Ascending aorta (tissue), 2 donors: Measurements from ENCODE around the gene SYT8. TPM values are rescaled to one million over a fixed set of nuclear protein-coding genes. Genes with fewer than 3 reads are reported as not detected.
"Not testable (repeated sequence)": the region's sequence is repeated elsewhere in the genome, so short reads cannot be mapped to it uniquely, and the experiment has no call there.

ENCODE experiments used
- DNase-seq, 2 donors: peaks; one replicate each; pipeline ENCODE4 v3.0.0-alpha.2; 2019; ENCODE audit warnings: low spot score in 2 of 2
- H3K27ac ChIP-seq, 2 donors: fragments of 200-600 bp; sonication (generic); one replicate each; pipeline ENCODE4 v1.5.1; 2016 to 2017; ENCODE audit warnings: mild to moderate bottlenecking in 1 of 2
- H3K27me3 ChIP-seq: fragments of 200-600 bp; sonication (generic); one replicate; pipeline ENCODE4 v1.5.1; 2017
- H3K36me3 ChIP-seq, 2 donors: fragments of 200-600 bp; sonication (generic); one replicate each; pipeline ENCODE4 v1.5.1; 2016
- H3K4me1 ChIP-seq, 2 donors: fragments of 200-600 bp; sonication (generic); one replicate each; pipeline ENCODE4 v1.5.1; 2016 to 2017; ENCODE audit warnings: mild to moderate bottlenecking in 1 of 2
- H3K4me3 ChIP-seq, 2 donors: fragments of 200-600 bp; sonication (generic); one replicate each; pipeline ENCODE4 v1.5.1; 2016 to 2017; ENCODE audit warnings: mild to moderate bottlenecking in 1 of 2
- H3K9me3 ChIP-seq, 2 donors: fragments of 200-600 bp; sonication (generic); one replicate each; pipeline ENCODE4 v1.5.1; 2016
- CTCF ChIP-seq, 3 experiments: fragments of 200-600 bp in 2 of 3; fragments of 450-650 bp in 1 of 3; sonication (generic) in 2 of 3; IDR thresholded peaks; one replicate each; pipeline ENCODE4 v1.5.1; 2016 to 2019; ENCODE audit warnings: antibody characterized with exemption in 3 of 3, mild to moderate bottlenecking in 1 of 3, moderate library complexity in 1 of 3
- intact Hi-C: fragments of 100-400 bp; cut with DNase I; formaldehyde crosslinking; loops from one replicate; pipeline ENCODE4 v1.15.1; 2023
- total RNA-seq: library from RNA; depleted of rRNA; stranded (reverse); fragments of >200 nt; gene quantifications from one replicate; pipeline ENCODE4 v1.1.0, GENCODE V29; 2016

SYT8 gene
- total RNA-seq, 1 donor from 2014 or later, result not detected

GRCh38 chr11:1793081-1793480, 41.7 kb upstream of the SYT8 start:
- Histone ChIP-seq H3K36me3 (no peaks in the 10 kb centered on the region), H3K4me3 (no peak overlapping the region), H3K27ac (no peak overlapping the region), H3K4me1 (no peaks in the 10 kb centered on the region), H3K9me3 (no peaks in the 10 kb centered on the region), H3K27me3 (no peaks in the 10 kb centered on the region)
- DNase-seq, result no peak
- intact Hi-C loops, result no loop called here
- TF ChIP-seq CTCF (IDR thresholded peaks at IDR 0.05), result no peak

- Histone ChIP-seq H3K27ac (no peak overlapping the region), H3K4me1 (no peaks in the 10 kb centered on the region), H3K4me3 (no peak overlapping the region), H3K9me3 (no peaks in the 10 kb centered on the region), H3K27me3 (no peaks in the 10 kb centered on the region), H3K36me3 (no peaks in the 10 kb centered on the region)
- TF ChIP-seq CTCF (IDR thresholded peaks at IDR 0.05), result no peak
- intact Hi-C loops, result no loop called here
- DNase-seq, result no peak
Observed at GRCh38 chr11:1796413-1797011, 38.3 kb upstream of the SYT8 start.

GRCh38 chr11:1797391-1798125, 37.2 kb upstream of the SYT8 start:
- H3K36me3 ChIP-seq, result no peaks in the 10 kb centered on the region
- no peaks in the 10 kb centered on the region for H3K4me1 ChIP-seq
- intact Hi-C loops, result no loop called here
- no peaks in the 10 kb centered on the region for H3K9me3 ChIP-seq
- DNase-seq, result no peak
- H3K27me3 ChIP-seq, result no peaks in the 10 kb centered on the region
- H3K27ac ChIP-seq, result no peak overlapping the region
- H3K4me3 ChIP-seq, result no peak overlapping the region
- TF ChIP-seq CTCF (IDR thresholded peaks at IDR 0.05), result no peak

GRCh38 chr11:1803246-1803645, 31.5 kb upstream of the SYT8 start:
- H3K27ac ChIP-seq, result no peak overlapping the region
- H3K4me1 ChIP-seq, result no peaks in the 10 kb centered on the region
- no peak overlapping the region for H3K4me3 ChIP-seq
- no peak for TF ChIP-seq CTCF (IDR thresholded peaks at IDR 0.05)
- H3K27me3 ChIP-seq, result no peaks in the 10 kb centered on the region
- DNase-seq, result no peak
- intact Hi-C loops, result no loop called here
- H3K36me3 ChIP-seq, result no peaks in the 10 kb centered on the region
- H3K9me3 ChIP-seq, result no peaks in the 10 kb centered on the region

- DNase-seq, H3K27me3 ChIP-seq, H3K4me3 ChIP-seq, intact Hi-C loops, H3K4me1 ChIP-seq, H3K27ac ChIP-seq, H3K36me3 ChIP-seq, H3K9me3 ChIP-seq: not testable (repeated sequence)
Observed at GRCh38 chr11:1803835-1804519, 30.8 kb upstream of the SYT8 start.

GRCh38 chr11:1805525-1805924, 29.3 kb upstream of the SYT8 start:
- Histone ChIP-seq H3K4me3 (no peak overlapping the region), H3K36me3 (no peaks in the 10 kb centered on the region), H3K27ac (no peak overlapping the region), H3K9me3 (no peaks in the 10 kb centered on the region), H3K4me1 (no peaks in the 10 kb centered on the region), H3K27me3 (no peaks in the 10 kb centered on the region)
- DNase-seq, result no peak
- intact Hi-C loops, result no loop called here
- no peak for TF ChIP-seq CTCF (IDR thresholded peaks at IDR 0.05)
